Heart right ventricle (tissue), 16 donors: ENCODE results near the gene RFK. TPM values are rescaled to one million over a fixed set of nuclear protein-coding genes. Genes with fewer than 3 reads are reported as not detected.

Source experiments
- ATAC-seq, 8 donors: fragments of 200-7000 bp; cut with Tn5 transposase; one replicate each; pipeline ENCODE4 v1.9.1; 2020; ENCODE audit warnings: mild to moderate bottlenecking in 8 of 8, moderate library complexity in 8 of 8, moderate number of reproducible peaks in 1 of 8
- DNase-seq, 2 donors: peaks; one replicate each; pipeline ENCODE4 v3.0.0-alpha.2; 2020
- H3K27ac ChIP-seq, 10 donors: fragments of 200-600 bp; sonication (generic) in 2 of 10; one replicate each; pipeline versions ENCODE4 v1.5.0 to v1.8.0; 2020 to 2022; ENCODE audit warnings: mild to moderate bottlenecking in 3 of 10
- H3K27me3 ChIP-seq, 7 donors: fragments of 200-600 bp; one replicate each; pipeline ENCODE4 v1.8.0; 2021 to 2022; ENCODE audit warnings: mild to moderate bottlenecking in 2 of 7
- H3K36me3 ChIP-seq, 9 donors: fragments of 200-600 bp; sonication (generic) in 1 of 9; one replicate each; pipeline versions ENCODE4 v1.5.0 to v1.8.0; 2020 to 2022; ENCODE audit warnings: mild to moderate bottlenecking in 2 of 9
- H3K4me1 ChIP-seq, 9 donors: fragments of 200-600 bp; sonication (generic) in 1 of 9; one replicate each; pipeline versions ENCODE4 v1.5.0 to v1.8.0; 2020 to 2022; ENCODE audit warnings: mild to moderate bottlenecking in 4 of 9
- H3K4me3 ChIP-seq, 10 donors: fragments of 200-600 bp; sonication (generic) in 2 of 10; one replicate each; pipeline versions ENCODE4 v1.5.0 to v1.8.0; 2020 to 2022; ENCODE audit warnings: mild to moderate bottlenecking in 7 of 10, moderate library complexity in 2 of 10
- H3K9me3 ChIP-seq, 11 donors: fragments of 200-600 bp in 10 of 11; sonication (generic) in 2 of 11; one replicate each; pipeline versions ENCODE4 v1.5.0 to v1.8.0; 2013 to 2022; ENCODE audit warnings: mild to moderate bottlenecking in 2 of 11, control low read depth in 1 of 11, moderate library complexity in 1 of 11
- WGBS, 2 donors: extraction: QIAGEN DNeasy Blood & Tissue Kit; methylation state at CpG; one replicate each; pipeline ENCODE4 v1.1.7; 2013; ENCODE audit warnings: inconsistent platforms in 1 of 2; 5-methylcytosine and 5-hydroxymethylcytosine counted together
- intact Hi-C, 10 donors: fragments of 100-400 bp; cut with DNase I; formaldehyde crosslinking; loops; one replicate each; pipeline versions ENCODE4 v1.11.1 to v1.14.2; 2022
- polyA plus RNA-seq, 2 donors: library from polyadenylated mRNA; stranded (reverse); fragments of 200-250 nt; gene quantifications; one replicate each; pipeline ENCODE4 v1.2.3, GENCODE V29; 2013
- total RNA-seq, 10 donors: library from RNA; stranded (reverse); fragmentation: NEBNext Ultra II Directional in 3 of 10; extraction: Animal tissue kit (Norgen Biotek cat#: 25700) in 3 of 10; gene quantifications; one replicate each; pipeline versions ENCODE4 v1.2.1 to v1.2.4, GENCODE V29; 2021 to 2023
- TF ChIP-seq, protein P1 (sequence below), 9 donors: fragments of 200-600 bp; sonication (generic) in 2 of 9; IDR thresholded peaks; one replicate each; pipeline versions ENCODE4 v1.5.0 to v1.8.0; 2021 to 2022; ENCODE audit warnings: antibody characterized with exemption in 9 of 9, mild to moderate bottlenecking in 5 of 9, moderate library complexity in 1 of 9
- donor health status: Arrhythmogenic right ventricular cardiomyopathy.
- donor health status: ischemic (EF 13 %, LVEDD 7.1; RV severe dilation, severe dysfunction).
- donor health status: healthy with polysubstance abuse.
- donor health status: DM: no; HTN: yes; CAD: no.
- donor health status: DM: no; HTN: no; CAD: no.
- donor health status: ischemic (EF 25% LVEDD 6.9; RV normal size, moderate dysfunction).
- donor health status: ischemic (EF 25% LVEDD 5.7; RV mildly dilated, moderate dysfunction).
- donor health status: healthy.
- donor health status: DM: yes; HTN: yes; CAD: no.
- donor health status: Ischemic cardiomyopathy.
- donor health status: ischemic (EF 35%, LVEDD 5.7; RV mildly dilated, moderate dysfunction).
- donor health status: nonischemic (EF 11% LVEDD 7.7; RV severe dilation, severe dysfunction).
- donor health status: DM: yes; HTN: yes; CAD: no.
- donor health status: PGD.
- donor health status: ischemic (EF 29% LVEDD 5.4; RV normal size, mild dysfunction).
- donor health status: nonischemic (EF 23%, LVEDD 6.1; RV moderate dilation, normal function).

The RFK gene
- total and polyA plus RNA-seq, 12 donors, result 7.1 to 33.6 (median 21.2) TPM

DNA sequence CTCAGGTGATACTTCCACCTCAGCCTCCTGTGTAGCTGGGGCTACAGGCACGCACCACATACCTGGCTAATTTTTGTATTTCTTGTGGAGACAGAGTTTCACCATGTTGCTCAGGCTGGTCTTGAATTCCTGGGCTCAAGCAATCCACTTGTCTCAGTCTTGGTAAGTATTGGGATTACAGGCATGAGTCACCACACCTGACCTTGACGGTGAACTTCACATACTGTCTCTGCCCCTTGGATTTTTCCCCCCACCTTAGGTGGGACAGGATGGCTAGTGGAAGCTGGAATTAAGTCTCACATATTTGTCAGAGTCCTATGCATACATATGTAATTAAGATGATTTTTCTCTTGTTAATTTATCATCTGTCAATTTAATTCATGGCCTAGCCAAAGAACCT is 20.9 kb upstream of the RFK start:
- intact Hi-C loops, result no loop called here
- DNase-seq (no peak), ATAC-seq (no peak)
- TF ChIP-seq, protein P1, sequence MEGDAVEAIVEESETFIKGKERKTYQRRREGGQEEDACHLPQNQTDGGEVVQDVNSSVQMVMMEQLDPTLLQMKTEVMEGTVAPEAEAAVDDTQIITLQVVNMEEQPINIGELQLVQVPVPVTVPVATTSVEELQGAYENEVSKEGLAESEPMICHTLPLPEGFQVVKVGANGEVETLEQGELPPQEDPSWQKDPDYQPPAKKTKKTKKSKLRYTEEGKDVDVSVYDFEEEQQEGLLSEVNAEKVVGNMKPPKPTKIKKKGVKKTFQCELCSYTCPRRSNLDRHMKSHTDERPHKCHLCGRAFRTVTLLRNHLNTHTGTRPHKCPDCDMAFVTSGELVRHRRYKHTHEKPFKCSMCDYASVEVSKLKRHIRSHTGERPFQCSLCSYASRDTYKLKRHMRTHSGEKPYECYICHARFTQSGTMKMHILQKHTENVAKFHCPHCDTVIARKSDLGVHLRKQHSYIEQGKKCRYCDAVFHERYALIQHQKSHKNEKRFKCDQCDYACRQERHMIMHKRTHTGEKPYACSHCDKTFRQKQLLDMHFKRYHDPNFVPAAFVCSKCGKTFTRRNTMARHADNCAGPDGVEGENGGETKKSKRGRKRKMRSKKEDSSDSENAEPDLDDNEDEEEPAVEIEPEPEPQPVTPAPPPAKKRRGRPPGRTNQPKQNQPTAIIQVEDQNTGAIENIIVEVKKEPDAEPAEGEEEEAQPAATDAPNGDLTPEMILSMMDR (IDR thresholded peaks at IDR 0.05), result no peak
- H3K27me3 ChIP-seq, result no peaks in the 10 kb centered on the region
- peaks cover 0 to 18% (median 9%) of the 10 kb centered on the region in 11 donors for H3K9me3 ChIP-seq
- WGBS, 2 donors, result 71 to 92% methylated on average over 2 of the region's 2 CpGs
- peaks cover 0 to 5% (median 0%) of the 10 kb centered on the region in 9 donors for H3K4me1 ChIP-seq
- H3K36me3 ChIP-seq, result no peaks in the 10 kb centered on the region
- H3K27ac ChIP-seq, result no peak overlapping the region
- no peak overlapping the region for H3K4me3 ChIP-seq

DNA sequence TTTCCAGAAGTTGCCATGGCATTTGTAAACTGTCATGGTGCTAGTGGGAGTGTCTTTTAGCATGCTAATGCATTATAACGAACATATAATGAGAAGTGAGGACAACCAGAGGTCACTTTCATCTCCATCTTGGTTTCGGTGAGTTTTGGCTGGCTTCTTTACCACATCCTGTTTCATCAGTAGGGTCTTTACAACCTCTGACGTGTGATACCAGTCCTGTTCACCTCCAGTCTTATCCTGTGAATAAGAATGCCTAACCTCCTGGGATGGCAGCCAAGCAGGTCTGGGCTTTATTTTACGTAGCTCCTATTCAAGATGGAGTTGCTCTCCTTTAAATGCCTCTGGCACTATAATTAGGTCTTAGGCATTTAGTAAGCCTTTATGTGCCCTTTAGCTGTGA is 20.4 kb upstream of the RFK start:
- TF ChIP-seq, protein P1 (IDR thresholded peaks at IDR 0.05), result no peak
- peaks cover 0 to 5% (median 0%) of the 10 kb centered on the region in 9 donors for H3K4me1 ChIP-seq
- ATAC-seq (no peak), DNase-seq (no peak)
- peaks cover 0 to 18% (median 9%) of the 10 kb centered on the region in 11 donors for H3K9me3 ChIP-seq
- H3K4me3 ChIP-seq, result no peak overlapping the region
- no peaks in the 10 kb centered on the region for H3K27me3 ChIP-seq
- no peaks in the 10 kb centered on the region for H3K36me3 ChIP-seq
- intact Hi-C loops, result no loop called here
- WGBS, 2 donors, result 65 to 71% methylated on average over 4 of the region's 4 CpGs
- no peak overlapping the region for H3K27ac ChIP-seq

DNA sequence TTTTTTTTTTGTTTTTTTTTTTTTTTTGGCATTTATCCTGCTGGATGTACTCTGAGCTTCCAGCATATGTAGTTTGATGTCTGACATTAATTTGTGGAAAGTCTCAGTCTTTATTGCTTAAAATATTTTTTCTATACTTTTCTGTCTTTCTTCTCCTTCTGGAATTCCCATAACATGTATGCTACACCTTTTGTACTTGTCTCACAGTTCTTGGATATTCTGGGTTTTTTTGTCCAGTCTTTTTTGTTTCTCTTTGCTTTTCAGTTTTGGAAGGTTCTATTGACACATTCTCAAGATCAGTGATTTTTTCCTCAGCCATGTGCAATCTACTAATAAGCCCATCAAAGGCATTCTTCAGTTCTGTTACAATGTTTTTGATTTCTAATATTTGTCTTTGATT is 19.4 kb upstream of the RFK start:
- Histone ChIP-seq H3K36me3 (no peaks in the 10 kb centered on the region), H3K27me3 (no peaks in the 10 kb centered on the region), H3K4me3 (no peak overlapping the region), H3K9me3 (peaks cover 0 to 18% (median 9%) of the 10 kb centered on the region in 11 donors), H3K4me1 (peaks cover 0 to 5% (median 0%) of the 10 kb centered on the region in 9 donors), H3K27ac (no peak overlapping the region)
- DNase-seq (no peak), ATAC-seq (no peak)
- intact Hi-C loops, result no loop called here
- TF ChIP-seq, protein P1 (IDR thresholded peaks at IDR 0.05), result no peak

DNA sequence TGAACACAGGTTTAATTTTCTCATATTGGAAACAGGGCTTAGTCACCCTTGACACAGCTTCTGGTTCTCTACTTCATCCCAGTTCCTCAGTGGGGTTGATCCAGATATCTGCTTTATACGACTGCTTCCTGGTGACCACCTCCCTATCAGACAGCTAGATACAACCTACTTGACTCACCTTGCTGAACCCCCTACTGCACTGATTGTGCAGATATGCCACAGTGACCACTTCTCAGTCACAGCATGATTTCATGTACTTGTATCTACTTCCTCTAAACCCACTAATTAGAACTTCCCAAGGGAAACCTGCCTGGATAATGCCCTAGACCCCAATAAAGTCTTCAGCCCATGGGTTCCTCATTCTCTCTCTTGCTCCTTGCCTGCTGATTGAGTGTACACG is 18.4 kb upstream of the RFK start:
- Histone ChIP-seq H3K4me3 (no peak overlapping the region), H3K9me3 (peaks cover 0 to 18% (median 9%) of the 10 kb centered on the region in 11 donors), H3K4me1 (peaks cover 0 to 5% (median 0%) of the 10 kb centered on the region in 9 donors), H3K27me3 (no peaks in the 10 kb centered on the region), H3K27ac (no peak overlapping the region), H3K36me3 (no peaks in the 10 kb centered on the region)
- ATAC-seq (no peak), DNase-seq (no peak)
- intact Hi-C loops, result no loop called here
- TF ChIP-seq, protein P1 (IDR thresholded peaks at IDR 0.05), result no peak
- 45 to 59% methylated on average over 2 of the region's 2 CpGs for WGBS, 2 donors
